ENCODE measurements around the gene EIF3B.

DNA sequence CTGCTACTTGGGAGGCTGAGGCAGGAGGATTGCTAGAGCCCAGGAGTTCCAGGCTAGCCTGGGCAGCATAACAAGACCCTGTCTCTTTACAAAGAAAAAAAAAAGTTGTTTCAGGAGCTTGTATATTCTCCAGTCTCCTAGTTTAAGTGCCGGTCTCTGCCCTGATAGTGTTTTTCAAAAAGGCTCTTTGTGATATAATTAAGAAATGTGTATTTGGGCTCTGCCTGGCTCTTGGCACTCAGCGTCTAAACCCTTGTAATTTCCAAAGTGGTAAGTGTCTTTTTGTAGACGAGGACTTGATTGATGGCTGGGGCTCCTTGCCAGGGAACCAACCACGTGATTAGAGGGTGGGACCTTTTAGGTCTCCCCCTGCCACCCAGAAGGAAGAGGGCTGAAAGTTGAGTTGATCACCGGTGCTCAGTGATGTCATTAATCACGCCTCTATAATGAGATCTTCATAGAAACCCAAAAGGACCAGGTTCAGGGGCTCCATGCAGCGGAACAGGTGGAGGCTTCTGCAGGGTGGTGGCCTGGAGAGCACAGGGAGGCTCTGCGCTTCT is 4.4 kb downstream of the EIF3B start:
- TF ChIP-seq, protein P1, sequence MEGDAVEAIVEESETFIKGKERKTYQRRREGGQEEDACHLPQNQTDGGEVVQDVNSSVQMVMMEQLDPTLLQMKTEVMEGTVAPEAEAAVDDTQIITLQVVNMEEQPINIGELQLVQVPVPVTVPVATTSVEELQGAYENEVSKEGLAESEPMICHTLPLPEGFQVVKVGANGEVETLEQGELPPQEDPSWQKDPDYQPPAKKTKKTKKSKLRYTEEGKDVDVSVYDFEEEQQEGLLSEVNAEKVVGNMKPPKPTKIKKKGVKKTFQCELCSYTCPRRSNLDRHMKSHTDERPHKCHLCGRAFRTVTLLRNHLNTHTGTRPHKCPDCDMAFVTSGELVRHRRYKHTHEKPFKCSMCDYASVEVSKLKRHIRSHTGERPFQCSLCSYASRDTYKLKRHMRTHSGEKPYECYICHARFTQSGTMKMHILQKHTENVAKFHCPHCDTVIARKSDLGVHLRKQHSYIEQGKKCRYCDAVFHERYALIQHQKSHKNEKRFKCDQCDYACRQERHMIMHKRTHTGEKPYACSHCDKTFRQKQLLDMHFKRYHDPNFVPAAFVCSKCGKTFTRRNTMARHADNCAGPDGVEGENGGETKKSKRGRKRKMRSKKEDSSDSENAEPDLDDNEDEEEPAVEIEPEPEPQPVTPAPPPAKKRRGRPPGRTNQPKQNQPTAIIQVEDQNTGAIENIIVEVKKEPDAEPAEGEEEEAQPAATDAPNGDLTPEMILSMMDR (IDR thresholded peaks at IDR 0.05): no peak
- TF ChIP-seq POLR2A (IDR thresholded peaks at IDR 0.05) (no peak), EP300 (IDR thresholded peaks at IDR 0.05) (no peak), POLR2AphosphoS5 (IDR thresholded peaks at IDR 0.05) (no peak)
